Ovary (tissue), 3 donors: Measurements from ENCODE around the gene RAB11FIP2.

ENCODE experiments used
- EP300 ChIP-seq: sonication (generic); formaldehyde crosslinking; IDR thresholded peaks from one replicate; pipeline ENCODE4 v1.6.1; 2017; ENCODE audit warnings: antibody characterized with exemption
- POLR2A ChIP-seq: fragments of 450-650 bp; IDR thresholded peaks from one replicate; pipeline ENCODE4 v1.6.1; 2017; ENCODE audit warnings: antibody characterized with exemption, mild to moderate bottlenecking, moderate library complexity
- TF ChIP-seq, protein P1 (sequence below), 3 donors: fragments of 450-650 bp in 2 of 3; fragments of 200-600 bp in 1 of 3; IDR thresholded peaks; one replicate each; pipeline versions ENCODE4 v1.5.1 to v1.8.0; 2016 to 2022; ENCODE audit warnings: antibody characterized with exemption in 3 of 3, mild to moderate bottlenecking in 1 of 3
- donor health status: DM: no; HTN: no; CAD: no.

DNA sequence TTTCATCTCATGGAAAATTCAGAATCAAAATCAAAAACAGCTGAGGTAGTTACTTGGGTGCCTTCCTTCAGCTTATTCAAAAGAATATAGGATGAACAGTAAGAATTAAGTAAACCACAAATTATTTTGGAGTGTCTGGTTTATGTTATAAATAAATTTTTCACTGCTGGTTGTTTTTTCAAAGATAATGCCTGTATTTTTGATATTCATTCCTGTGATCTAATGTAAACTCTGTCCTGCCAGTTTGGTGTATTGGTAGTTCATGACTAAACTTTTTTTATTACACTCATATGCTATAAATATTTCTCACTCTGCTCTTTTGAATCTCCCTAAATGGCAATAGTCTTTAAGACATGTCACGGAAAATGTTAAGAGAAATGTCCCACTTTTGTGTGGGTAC, 11.6 kb upstream of the RAB11FIP2 start:
- TF ChIP-seq POLR2A (no peak), EP300 (no peak)
- TF ChIP-seq, protein P1, sequence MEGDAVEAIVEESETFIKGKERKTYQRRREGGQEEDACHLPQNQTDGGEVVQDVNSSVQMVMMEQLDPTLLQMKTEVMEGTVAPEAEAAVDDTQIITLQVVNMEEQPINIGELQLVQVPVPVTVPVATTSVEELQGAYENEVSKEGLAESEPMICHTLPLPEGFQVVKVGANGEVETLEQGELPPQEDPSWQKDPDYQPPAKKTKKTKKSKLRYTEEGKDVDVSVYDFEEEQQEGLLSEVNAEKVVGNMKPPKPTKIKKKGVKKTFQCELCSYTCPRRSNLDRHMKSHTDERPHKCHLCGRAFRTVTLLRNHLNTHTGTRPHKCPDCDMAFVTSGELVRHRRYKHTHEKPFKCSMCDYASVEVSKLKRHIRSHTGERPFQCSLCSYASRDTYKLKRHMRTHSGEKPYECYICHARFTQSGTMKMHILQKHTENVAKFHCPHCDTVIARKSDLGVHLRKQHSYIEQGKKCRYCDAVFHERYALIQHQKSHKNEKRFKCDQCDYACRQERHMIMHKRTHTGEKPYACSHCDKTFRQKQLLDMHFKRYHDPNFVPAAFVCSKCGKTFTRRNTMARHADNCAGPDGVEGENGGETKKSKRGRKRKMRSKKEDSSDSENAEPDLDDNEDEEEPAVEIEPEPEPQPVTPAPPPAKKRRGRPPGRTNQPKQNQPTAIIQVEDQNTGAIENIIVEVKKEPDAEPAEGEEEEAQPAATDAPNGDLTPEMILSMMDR (IDR thresholded peaks at IDR 0.05), result no peak
